Fibroblast of the aortic adventitia (primary cell): ENCODE measurements around the gene SH3RF3. TPM values are rescaled to one million over a fixed set of nuclear protein-coding genes. Genes with fewer than 3 reads are reported as not detected.

Source experiments
- DNase-seq: peaks from one replicate; pipeline ENCODE4 v3.0.0-alpha.2; 2010; ENCODE audit warnings: low read depth
- H3K4me3 ChIP-seq: 2 replicates; pipeline ENCODE4 v1.5.1; 2011; ENCODE audit warnings: low read depth, mild to moderate bottlenecking, control low read depth, low read length, moderate library complexity
- CTCF ChIP-seq: IDR thresholded peaks from 2 replicates; pipeline ENCODE4 v1.5.1; 2011; ENCODE audit warnings: mild to moderate bottlenecking, low read length, control low read depth, inconsistent platforms; ENCODE audit not compliant: insufficient read depth
- total RNA-seq: library from RNA; depleted of rRNA; stranded (reverse); fragments of >200 nt; gene quantifications from 2 replicates; pipeline ENCODE4 v1.2.3, GENCODE V29; 2012; ENCODE audit warnings: low replicate concordance

The SH3RF3 gene
- total RNA-seq, 1 donor = 8.4 TPM

- no peak for DNase-seq
- H3K4me3 ChIP-seq = no peak overlapping the region
- no peak for TF ChIP-seq CTCF
Measured at GRCh38 chr2:109395494-109396201, 266.6 kb downstream of the SH3RF3 start.

- H3K4me3 ChIP-seq = no peak overlapping the region
- DNase-seq = peak; percentile 22
- TF ChIP-seq CTCF = peak; percentile 19
Measured at GRCh38 chr2:109396202-109397180, 267.5 kb downstream of the SH3RF3 start.

GRCh38 chr2:109397893-109398292, 268.9 kb downstream of the SH3RF3 start:
- no peak for DNase-seq
- H3K4me3 ChIP-seq = no peak overlapping the region
- no peak for TF ChIP-seq CTCF

GRCh38 chr2:109398366-109399015, 269.5 kb downstream of the SH3RF3 start:
- no peak for DNase-seq
- no peak overlapping the region for H3K4me3 ChIP-seq
- TF ChIP-seq CTCF = no peak

GRCh38 chr2:109399066-109399465, 270.1 kb downstream of the SH3RF3 start:
- DNase-seq = peak; percentile 46
- no peak for TF ChIP-seq CTCF
- H3K4me3 ChIP-seq = no peak overlapping the region

GRCh38 chr2:109400102-109400501, 271.1 kb downstream of the SH3RF3 start:
- DNase-seq = no peak
- TF ChIP-seq CTCF = no peak

More at GRCh38 chr2:109400102-109400501, 271.1 kb downstream of the SH3RF3 start:
- H3K4me3 ChIP-seq = no peak overlapping the region
